Memory B cell (primary cell): ENCODE measurements around the gene KRTAP19-8.

ENCODE experiments used
- ATAC-seq: fragments of 150-1000 bp; cut with Tn5 transposase; 2 replicates; pipeline ENCODE4 v1.10.0; 2021; ENCODE audit warnings: low read depth, mild to moderate bottlenecking, moderate library complexity
- DNase-seq, 2 donors: peaks; one replicate each; pipeline ENCODE4 v3.0.0; 2022; ENCODE audit warnings: low spot score in 2 of 2
- H3K27ac Mint-ChIP-seq: one replicate; pipeline ENCODE4 v1.8.0; 2022; ENCODE audit warnings: mild to moderate bottlenecking, moderate library complexity, mixed read lengths
- H3K27me3 Mint-ChIP-seq: one replicate; pipeline ENCODE4 v1.8.0; 2022; ENCODE audit warnings: mixed read lengths
- H3K36me3 Mint-ChIP-seq: one replicate; pipeline ENCODE4 v1.8.0; 2022; ENCODE audit warnings: mild to moderate bottlenecking, mixed read lengths
- H3K4me1 Mint-ChIP-seq: one replicate; pipeline ENCODE4 v1.8.0; 2022; ENCODE audit warnings: mixed read lengths
- H3K4me3 Mint-ChIP-seq: one replicate; pipeline ENCODE4 v1.8.0; 2022; ENCODE audit warnings: mild to moderate bottlenecking, moderate library complexity, mixed read lengths
- H3K9me3 Mint-ChIP-seq: one replicate; pipeline ENCODE4 v1.8.0; 2022; ENCODE audit warnings: mixed read lengths

Gene KRTAP19-8

DNA sequence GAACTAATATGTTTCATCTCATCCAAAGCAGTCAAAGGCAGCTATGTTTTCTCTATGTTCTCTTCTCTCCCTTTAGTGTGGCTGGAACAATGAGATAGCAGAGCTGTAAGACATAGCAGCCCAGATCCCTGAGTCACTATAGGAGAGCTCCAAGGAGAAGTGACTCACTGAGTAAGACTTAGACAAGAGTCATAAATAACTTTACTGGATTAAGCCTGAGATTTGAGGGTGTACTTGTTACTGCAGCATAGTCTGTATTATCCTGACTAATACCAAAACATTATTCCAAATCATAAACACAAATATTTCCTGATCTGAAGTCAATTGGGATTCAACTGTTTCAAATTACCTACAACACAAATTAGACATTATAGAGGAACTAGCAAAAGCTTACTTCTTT, 3.9 kb downstream of the KRTAP19-8 start:
- Mint-ChIP-seq H3K27ac (no peak overlapping the region), H3K4me3 (no peak overlapping the region), H3K27me3 (peaks cover 2% of the 10 kb centered on the region), H3K4me1 (peaks cover 6% of the 10 kb centered on the region), H3K36me3 (no peaks in the 10 kb centered on the region), H3K9me3 (peaks cover 2% of the 10 kb centered on the region)
- no peak for ATAC-seq
- no peak for DNase-seq

DNA sequence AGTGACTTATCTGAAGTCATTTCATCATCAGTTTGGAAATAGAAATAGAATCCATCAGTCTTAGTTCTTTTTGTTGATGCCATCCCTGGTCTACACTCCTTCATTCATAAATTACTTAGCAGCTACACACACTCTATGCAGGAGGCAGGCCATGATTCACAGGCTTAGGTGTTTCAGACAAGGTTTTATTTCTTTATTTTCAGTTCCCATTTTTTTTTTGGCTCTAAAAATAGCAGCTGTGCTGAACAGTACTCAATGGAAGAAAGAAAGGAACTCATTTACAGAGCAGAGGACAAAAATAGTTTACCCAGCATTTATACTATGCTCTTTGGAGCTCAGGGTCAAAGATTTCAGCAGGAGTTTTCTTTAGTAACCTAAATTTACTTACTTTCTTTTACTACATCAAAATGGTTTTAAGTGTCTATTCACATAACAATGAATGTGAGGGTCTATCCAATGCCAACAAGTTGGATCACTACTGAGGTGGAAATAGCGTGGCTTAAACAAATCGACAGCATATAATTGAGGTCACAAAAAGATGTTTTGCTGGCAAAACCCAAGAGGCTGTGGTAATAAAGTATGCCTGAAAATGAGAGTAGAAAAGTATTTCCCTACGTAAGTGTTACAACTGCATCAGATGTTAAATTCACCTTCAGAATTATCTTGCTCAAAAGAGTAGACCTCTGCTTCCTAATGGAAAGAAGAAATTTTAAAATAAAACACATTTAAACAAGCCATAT, 7.7 kb downstream of the KRTAP19-8 start:
- H3K36me3 Mint-ChIP-seq = no peaks in the 10 kb centered on the region
- H3K4me1 Mint-ChIP-seq = peaks cover 6% of the 10 kb centered on the region
- H3K4me3 Mint-ChIP-seq = no peak overlapping the region
- H3K27me3 Mint-ChIP-seq = no peaks in the 10 kb centered on the region
- H3K27ac Mint-ChIP-seq = no peak overlapping the region
- DNase-seq = no peak
- no peak for ATAC-seq
- H3K9me3 Mint-ChIP-seq = no peaks in the 10 kb centered on the region

DNA sequence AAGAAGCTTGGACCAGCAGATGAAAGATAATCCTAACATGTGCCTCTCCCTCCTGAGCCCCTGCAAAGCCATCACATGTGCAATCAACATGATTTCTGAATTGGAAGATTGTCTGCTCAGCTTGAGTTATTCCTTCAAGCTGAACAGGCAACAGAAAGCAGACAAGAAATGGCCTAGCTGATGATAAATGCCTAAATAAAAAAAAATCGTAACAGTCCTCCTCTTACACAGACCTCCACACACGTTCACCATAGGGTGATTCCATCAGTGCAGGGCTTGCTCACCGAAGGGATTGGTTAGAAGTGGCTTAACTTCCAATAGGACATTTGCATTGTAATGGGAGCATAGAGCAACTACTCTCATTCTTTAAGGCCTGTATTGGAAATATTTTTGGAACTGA, 14.6 kb downstream of the KRTAP19-8 start:
- ATAC-seq = no peak
- DNase-seq = no peak
- no peak overlapping the region for H3K27ac Mint-ChIP-seq
- peaks cover 1% of the 10 kb centered on the region for H3K27me3 Mint-ChIP-seq
- no peaks in the 10 kb centered on the region for H3K36me3 Mint-ChIP-seq
- no peak overlapping the region for H3K4me3 Mint-ChIP-seq
- no peaks in the 10 kb centered on the region for H3K9me3 Mint-ChIP-seq
- H3K4me1 Mint-ChIP-seq = no peaks in the 10 kb centered on the region

DNA sequence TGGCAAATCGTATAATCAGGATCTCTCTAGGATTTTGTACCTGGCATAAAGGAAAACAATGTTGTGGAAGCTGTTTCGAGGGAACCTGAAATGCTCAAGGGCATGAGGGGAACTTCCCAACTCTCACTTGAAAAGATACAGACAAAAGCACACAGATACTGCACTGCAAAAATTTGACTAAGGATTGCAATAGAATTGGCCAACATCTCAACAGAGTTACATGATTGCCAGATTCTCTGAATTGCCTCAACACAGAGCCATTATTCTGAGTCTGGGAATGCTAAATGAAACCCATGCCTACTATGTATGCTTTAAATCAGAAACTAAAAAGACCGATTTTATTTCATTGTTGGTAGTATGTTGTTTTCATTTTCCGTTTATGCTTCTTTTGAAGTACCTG, 16.0 kb downstream of the KRTAP19-8 start:
- DNase-seq (no peak), ATAC-seq (no peak)
- Mint-ChIP-seq H3K4me1 (no peaks in the 10 kb centered on the region), H3K27me3 (peaks cover 1% of the 10 kb centered on the region), H3K9me3 (no peaks in the 10 kb centered on the region), H3K4me3 (no peak overlapping the region), H3K36me3 (no peaks in the 10 kb centered on the region), H3K27ac (no peak overlapping the region)

DNA sequence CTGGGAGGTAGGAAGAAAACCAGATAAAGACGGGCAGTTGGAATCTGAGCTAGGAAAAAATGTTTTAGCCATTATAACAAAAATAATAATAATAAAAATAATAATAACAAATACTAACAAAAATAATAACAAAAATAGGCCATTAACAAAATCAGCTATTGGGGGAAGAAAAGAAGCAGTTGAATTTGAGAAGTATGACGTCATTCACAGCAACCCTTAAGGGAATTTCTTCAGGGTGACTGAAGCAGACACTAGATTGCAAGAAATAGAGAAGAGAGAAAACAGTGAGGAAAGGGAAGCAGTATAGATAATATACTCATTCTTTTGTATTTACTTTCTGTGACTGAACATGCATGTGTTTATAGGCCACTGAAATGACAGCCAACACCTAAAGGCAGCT, 20.0 kb downstream of the KRTAP19-8 start:
- no peaks in the 10 kb centered on the region for H3K9me3 Mint-ChIP-seq
- H3K36me3 Mint-ChIP-seq = no peaks in the 10 kb centered on the region
- no peaks in the 10 kb centered on the region for H3K4me1 Mint-ChIP-seq
- no peaks in the 10 kb centered on the region for H3K27me3 Mint-ChIP-seq
- ATAC-seq (no peak), DNase-seq (no peak)
- H3K4me3 Mint-ChIP-seq = no peak overlapping the region
- H3K27ac Mint-ChIP-seq = no peak overlapping the region

DNA sequence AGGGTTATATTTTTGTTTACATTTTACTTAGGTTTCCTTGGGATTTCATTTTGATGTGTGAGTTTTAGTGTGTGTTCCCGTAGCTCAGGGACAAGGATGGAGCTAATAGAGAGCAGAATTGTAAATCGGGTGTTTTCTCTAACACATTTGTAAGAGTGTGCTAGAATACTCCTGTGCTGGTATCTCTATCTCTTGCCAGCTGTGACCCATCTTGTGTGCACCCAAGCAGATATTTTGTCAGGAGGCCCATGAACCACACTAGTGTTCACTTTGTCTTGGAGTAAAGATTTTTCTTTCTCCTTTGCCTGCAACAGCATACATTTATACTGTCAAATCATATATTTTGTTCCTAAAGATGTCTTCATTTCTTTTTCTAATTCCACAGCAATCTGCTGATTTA, 23.4 kb downstream of the KRTAP19-8 start:
- Mint-ChIP-seq H3K27ac (no peak overlapping the region), H3K27me3 (peaks cover 1% of the 10 kb centered on the region), H3K36me3 (no peaks in the 10 kb centered on the region), H3K4me1 (peaks cover 3% of the 10 kb centered on the region), H3K9me3 (no peaks in the 10 kb centered on the region), H3K4me3 (no peak overlapping the region)
- no peak for ATAC-seq
- no peak for DNase-seq

DNA sequence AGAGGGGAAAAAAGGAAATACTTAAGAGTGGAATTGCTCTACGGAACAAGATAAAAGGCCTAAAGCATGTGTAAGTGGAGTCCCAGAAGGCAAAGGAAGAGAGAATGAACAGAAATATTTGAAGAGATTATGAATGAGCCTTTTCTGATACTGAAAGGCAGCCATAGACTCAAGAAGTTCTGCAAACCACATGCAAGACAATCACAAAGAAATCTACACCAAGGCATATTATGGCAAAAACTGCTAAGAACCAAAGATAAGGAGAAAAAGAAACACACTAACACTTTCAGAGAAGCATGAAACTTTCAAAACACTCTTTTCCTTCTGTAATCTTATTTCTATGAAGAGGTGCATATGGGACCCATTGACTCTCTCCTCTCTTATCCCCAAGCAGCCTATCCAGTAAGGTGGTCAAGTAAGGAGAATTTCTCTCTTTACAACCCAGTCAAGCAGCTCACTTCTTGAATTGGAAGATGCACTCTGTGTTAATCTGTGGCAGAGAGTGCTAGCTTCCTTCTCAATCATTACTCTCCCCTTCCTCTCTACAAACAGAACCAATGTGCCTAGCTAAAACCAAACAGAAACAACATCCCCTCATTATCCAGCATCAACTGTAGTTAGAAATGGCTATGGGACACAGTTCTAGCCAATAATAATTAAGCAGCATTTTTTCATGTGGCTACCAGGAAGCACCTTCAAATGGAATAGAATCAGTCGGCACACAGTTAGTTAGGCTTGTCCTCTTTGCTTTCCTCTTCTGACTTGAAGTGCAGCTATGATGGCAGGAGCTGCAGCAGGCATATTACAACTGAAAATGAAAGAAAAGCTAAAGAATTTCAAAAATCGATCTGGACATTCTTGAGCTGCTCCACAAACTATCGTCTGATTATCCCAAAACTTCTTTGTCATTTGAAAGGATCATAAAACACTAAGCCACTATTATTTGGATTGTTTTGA, 25.9 kb downstream of the KRTAP19-8 start:
- H3K4me1 Mint-ChIP-seq = peaks cover 3% of the 10 kb centered on the region
- no peak for ATAC-seq

DNA sequence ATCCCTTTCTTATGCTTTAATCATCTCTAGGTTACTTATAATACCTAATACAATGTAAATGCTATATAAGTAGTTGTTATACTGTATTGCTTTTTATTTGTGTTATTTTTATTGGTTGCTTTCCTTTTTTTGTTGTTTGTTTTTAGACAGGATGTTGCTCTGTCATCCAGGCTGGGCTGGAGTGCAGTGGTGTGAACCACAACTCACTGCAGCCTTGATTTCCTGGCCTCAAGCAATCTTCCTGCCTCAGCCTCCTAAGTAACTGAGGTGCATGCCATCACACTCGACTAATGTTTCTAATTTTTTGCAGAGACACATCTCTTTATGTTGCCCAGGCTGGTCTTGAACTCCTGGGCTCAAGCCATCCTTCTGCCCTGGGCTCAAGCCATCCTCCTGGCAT, 26.9 kb downstream of the KRTAP19-8 start:
- Mint-ChIP-seq H3K9me3 (no peaks in the 10 kb centered on the region), H3K36me3 (no peaks in the 10 kb centered on the region), H3K27ac (no peak overlapping the region), H3K27me3 (peaks cover 1% of the 10 kb centered on the region), H3K4me3 (no peak overlapping the region), H3K4me1 (peaks cover 3% of the 10 kb centered on the region)
- DNase-seq (no peak), ATAC-seq (no peak)

More for the DNA sequence above, 25.9 kb downstream of the KRTAP19-8 start:
- Mint-ChIP-seq H3K27me3 (peaks cover 1% of the 10 kb centered on the region), H3K36me3 (no peaks in the 10 kb centered on the region), H3K4me3 (no peak overlapping the region), H3K27ac (no peak overlapping the region), H3K9me3 (no peaks in the 10 kb centered on the region)
- no peak for DNase-seq

DNA sequence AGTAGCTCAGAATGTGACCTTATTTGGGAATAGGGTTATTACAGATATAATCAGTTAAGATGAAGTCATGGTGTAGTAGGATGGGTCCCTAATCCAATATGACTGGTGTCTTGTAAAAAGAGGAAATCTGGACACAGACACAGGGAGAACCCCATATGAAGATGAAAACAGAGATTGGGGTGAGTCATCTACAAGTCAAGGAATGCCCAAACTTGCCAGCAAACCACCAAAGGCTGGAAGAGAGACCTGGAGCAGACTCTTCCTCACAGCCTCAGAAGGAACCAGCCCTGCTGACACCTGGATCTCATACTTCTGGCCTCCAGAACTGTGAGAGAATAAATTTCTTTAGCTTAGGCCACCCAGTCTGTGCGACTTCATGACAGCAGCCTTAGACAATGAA, 29.9 kb downstream of the KRTAP19-8 start:
- H3K9me3 Mint-ChIP-seq = no peaks in the 10 kb centered on the region
- no peak for ATAC-seq
- peaks cover 3% of the 10 kb centered on the region for H3K4me1 Mint-ChIP-seq
- no peak overlapping the region for H3K4me3 Mint-ChIP-seq
- no peaks in the 10 kb centered on the region for H3K36me3 Mint-ChIP-seq
- DNase-seq = no peak
- H3K27ac Mint-ChIP-seq = no peak overlapping the region
- H3K27me3 Mint-ChIP-seq = peaks cover 1% of the 10 kb centered on the region

DNA sequence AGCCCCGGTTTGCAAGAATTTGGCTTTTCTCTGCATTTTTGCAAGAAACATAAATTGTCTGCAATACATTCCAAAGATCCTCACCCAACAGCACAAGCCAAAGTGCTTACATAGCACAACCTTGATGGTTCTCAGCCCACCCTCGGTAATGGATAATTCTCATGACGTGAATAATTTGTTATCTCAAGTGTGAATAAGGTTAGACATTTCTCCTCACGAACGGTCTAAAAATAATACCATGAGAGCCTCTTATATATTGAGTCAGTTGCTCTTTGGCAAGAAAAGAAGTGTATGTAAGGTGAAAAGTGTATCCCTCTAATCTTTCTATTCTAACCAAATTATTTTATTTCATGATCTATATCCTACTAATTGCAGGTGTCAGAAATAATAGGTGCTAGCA, 33.3 kb downstream of the KRTAP19-8 start:
- peaks cover 2% of the 10 kb centered on the region for H3K9me3 Mint-ChIP-seq
- ATAC-seq (no peak), DNase-seq (no peak)
- no peaks in the 10 kb centered on the region for H3K36me3 Mint-ChIP-seq
- no peak overlapping the region for H3K4me3 Mint-ChIP-seq
- no peak overlapping the region for H3K27ac Mint-ChIP-seq
- peaks cover under 1% of the 10 kb centered on the region for H3K27me3 Mint-ChIP-seq
- no peaks in the 10 kb centered on the region for H3K4me1 Mint-ChIP-seq

DNA sequence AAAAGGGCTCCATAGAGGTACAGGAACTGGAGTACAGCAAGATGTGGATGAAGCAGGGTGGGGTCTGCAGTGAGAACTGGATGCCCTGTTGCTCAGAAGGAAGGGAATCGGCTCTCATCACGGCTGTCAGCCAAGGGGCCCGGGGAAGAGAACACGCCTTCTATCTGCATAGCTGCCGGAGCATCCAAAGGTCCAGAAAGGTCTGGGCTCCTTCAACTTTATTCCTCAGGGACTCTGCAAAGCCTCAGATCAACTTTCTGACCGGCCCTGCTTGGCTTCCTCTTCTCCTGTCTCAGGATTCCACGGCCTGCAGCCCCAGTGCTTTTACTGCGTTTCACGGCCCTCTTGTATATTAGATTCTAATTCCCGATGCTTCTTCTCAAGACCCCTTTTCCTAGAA, 34.8 kb downstream of the KRTAP19-8 start:
- Mint-ChIP-seq H3K27me3 (no peaks in the 10 kb centered on the region), H3K36me3 (no peaks in the 10 kb centered on the region), H3K4me1 (no peaks in the 10 kb centered on the region), H3K27ac (no peak overlapping the region), H3K9me3 (peaks cover 2% of the 10 kb centered on the region), H3K4me3 (no peak overlapping the region)
- DNase-seq = no peak
- ATAC-seq = no peak

DNA sequence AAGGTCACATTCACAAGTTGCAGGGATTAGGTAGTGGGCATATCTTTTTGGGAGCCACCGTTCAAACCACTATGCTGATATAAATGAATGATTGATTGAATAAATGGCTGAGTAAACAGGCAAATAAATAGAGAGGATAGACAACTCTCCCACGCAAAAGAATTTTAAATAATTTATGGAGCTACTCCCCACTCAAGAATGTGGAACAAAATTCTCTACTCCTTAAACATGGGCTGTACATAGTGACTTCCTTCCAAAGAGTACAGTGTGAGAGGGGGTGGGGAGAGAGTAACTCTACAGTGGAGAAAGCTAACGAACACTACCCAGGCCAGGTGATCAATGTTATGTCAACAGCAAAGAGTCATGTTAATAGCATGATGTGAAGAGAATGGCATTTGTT, 40.7 kb downstream of the KRTAP19-8 start:
- H3K9me3 Mint-ChIP-seq = peaks cover 2% of the 10 kb centered on the region
- no peak for DNase-seq
- H3K27ac Mint-ChIP-seq = no peak overlapping the region
- no peak overlapping the region for H3K4me3 Mint-ChIP-seq
- no peaks in the 10 kb centered on the region for H3K36me3 Mint-ChIP-seq
- no peaks in the 10 kb centered on the region for H3K4me1 Mint-ChIP-seq
- ATAC-seq = no peak
- H3K27me3 Mint-ChIP-seq = peaks cover 3% of the 10 kb centered on the region

DNA sequence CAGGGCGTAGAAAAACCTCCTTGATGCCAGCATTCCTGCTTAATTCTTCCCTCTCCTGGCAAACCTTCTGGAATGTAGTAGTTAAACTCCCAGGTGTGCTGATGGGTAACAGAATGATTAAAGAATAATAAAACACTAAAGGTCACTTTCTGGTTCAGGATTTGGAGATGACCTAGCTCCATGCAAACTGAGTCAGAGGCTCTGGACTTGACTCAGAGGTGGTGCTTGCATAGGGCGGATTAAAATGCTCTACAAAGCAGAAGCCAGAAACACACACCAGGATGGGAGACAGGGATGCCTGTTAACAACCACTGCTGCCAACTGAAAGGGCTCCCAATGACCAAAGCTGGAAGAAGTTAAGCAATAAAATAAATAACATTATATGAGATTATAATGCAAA, 41.5 kb downstream of the KRTAP19-8 start:
- DNase-seq = no peak
- Mint-ChIP-seq H3K36me3 (no peaks in the 10 kb centered on the region), H3K4me3 (no peak overlapping the region), H3K27ac (no peak overlapping the region), H3K4me1 (no peaks in the 10 kb centered on the region), H3K9me3 (peaks cover 2% of the 10 kb centered on the region), H3K27me3 (peaks cover 3% of the 10 kb centered on the region)
- ATAC-seq = no peak

DNA sequence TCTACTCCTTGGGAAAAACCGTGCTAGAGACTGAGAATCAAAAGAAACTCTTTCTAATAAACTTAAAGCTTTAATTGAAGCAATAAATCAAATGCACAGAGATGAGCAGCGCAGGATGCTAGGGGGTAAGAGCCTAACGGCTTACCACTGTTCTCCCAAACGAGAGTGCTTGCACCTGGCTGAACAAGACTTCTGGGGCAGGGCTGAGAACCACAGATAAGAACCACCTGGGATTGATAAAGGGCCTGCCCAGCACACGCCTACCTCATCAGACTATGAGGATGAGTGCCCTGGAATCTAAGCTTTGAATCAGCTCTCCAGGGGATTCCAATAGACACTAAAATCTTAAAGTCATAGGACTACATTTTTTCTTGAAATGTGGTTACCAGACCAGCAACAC, 43.3 kb downstream of the KRTAP19-8 start:
- no peak overlapping the region for H3K27ac Mint-ChIP-seq
- no peaks in the 10 kb centered on the region for H3K9me3 Mint-ChIP-seq
- H3K27me3 Mint-ChIP-seq = peaks cover 3% of the 10 kb centered on the region
- no peaks in the 10 kb centered on the region for H3K4me1 Mint-ChIP-seq
- DNase-seq = no peak
- H3K36me3 Mint-ChIP-seq = no peaks in the 10 kb centered on the region
- H3K4me3 Mint-ChIP-seq = no peak overlapping the region
- ATAC-seq = no peak
